Motor neuron (in vitro differentiated cells): ENCODE results near the gene ECI1. TPM values are rescaled to one million over a fixed set of nuclear protein-coding genes. Genes with fewer than 3 reads are reported as not detected.
A peak's percentile ranks its signal among the peaks of the same experiment; 100 is the strongest.

ENCODE experiments used
- ATAC-seq, 8 experiments: fragments of 200-7000 bp; cut with Tn5 transposase; replicated peaks in 6 of 8; 2 replicates each; pipeline ENCODE4 v1.8.0; 2021; ENCODE audit warnings: mild to moderate bottlenecking in 8 of 8, moderate library complexity in 8 of 8
- H3K27ac ChIP-seq, 2 donors: fragments of 250-450 bp; sonication (Bioruptor Pico); 2 replicates each; pipeline ENCODE4 v1.9.0; 2021; ENCODE audit warnings: antibody characterized with exemption in 2 of 2, mild to moderate bottlenecking in 2 of 2, moderate library complexity in 1 of 2
- H3K4me1 ChIP-seq, 2 donors: fragments of 250-450 bp; sonication (Bioruptor Pico); replicated peaks in 1 of 2; 2 replicates each; pipeline ENCODE4 v1.6.1; 2021; ENCODE audit warnings: antibody characterized with exemption in 2 of 2, mild to moderate bottlenecking in 2 of 2, moderate library complexity in 1 of 2
- H3K4me3 ChIP-seq, 5 donors: fragments of 250-450 bp; sonication (Bioruptor Pico); 2 replicates each; pipeline ENCODE4 v1.9.0; 2021; ENCODE audit warnings: antibody characterized with exemption in 5 of 5, mild to moderate bottlenecking in 5 of 5, moderate library complexity in 4 of 5
- WGBS, 10 experiments: fragments of 450-650 bp; shearing (Covaris generic); methylation state at CpG; one replicate each; pipeline ENCODE4 v1.0.0; 2022; 5-methylcytosine and 5-hydroxymethylcytosine counted together
- in situ Hi-C, 9 experiments: fragments of 400-800 bp; cut with MboI; loops; one replicate each; pipeline ENCODE4 v1.15.0; 2021; ENCODE audit warnings: low sequenced_read_pairs in 9 of 9, low pct_unique_long_range_greater_than_20kb in 2 of 9; ENCODE audit not compliant: unreplicated experiment in 9 of 9
- total RNA-seq, 8 experiments: library from RNA; unstranded; fragments of 300-600 nt; gene quantifications; 2 replicates each; pipeline versions ENCODE4 v1.2.3 to v1.2.4, GENCODE V29; 2022

Gene ECI1
- total RNA-seq, 8 experiments from 2014 or later = 26.6 to 56.4 (median 32.6) TPM

DNA sequence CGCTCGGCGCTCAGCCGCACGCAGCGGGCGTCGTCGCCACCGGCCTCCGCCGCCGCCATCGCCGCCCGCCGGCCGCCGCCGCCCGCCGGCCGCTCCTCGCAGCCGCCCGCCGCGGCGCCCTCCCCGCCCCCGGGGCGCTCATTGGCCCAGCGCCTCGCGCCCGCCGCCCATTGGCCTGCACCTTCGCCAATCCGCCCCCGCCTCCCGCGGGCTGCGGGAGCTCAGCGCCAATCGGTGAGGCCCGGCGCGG lies 36.7 kb downstream of the ECI1 start, which contains the start of gene PGP:
PGP (minus strand) TSS at position 122 of the 250 bp plus-strand sequence; CDS start at position 59, 63 bp downstream.
- no CpG with 5 or more reads among the region's 48 CpGs for WGBS, 10 experiments
- Histone ChIP-seq H3K4me3 (peak within 1 kb of the TSS; percentile 52 to 82 (median 54)), H3K4me1 (peaks cover 14 to 17% of the 10 kb centered on the region in 2 donors), H3K27ac (peak within 1 kb of the TSS; percentile 85 to 91)
- in situ Hi-C loops = no loop called here
- peak in 3 of 8 experiments; percentile 80 to 83 (median 81) for ATAC-seq

DNA sequence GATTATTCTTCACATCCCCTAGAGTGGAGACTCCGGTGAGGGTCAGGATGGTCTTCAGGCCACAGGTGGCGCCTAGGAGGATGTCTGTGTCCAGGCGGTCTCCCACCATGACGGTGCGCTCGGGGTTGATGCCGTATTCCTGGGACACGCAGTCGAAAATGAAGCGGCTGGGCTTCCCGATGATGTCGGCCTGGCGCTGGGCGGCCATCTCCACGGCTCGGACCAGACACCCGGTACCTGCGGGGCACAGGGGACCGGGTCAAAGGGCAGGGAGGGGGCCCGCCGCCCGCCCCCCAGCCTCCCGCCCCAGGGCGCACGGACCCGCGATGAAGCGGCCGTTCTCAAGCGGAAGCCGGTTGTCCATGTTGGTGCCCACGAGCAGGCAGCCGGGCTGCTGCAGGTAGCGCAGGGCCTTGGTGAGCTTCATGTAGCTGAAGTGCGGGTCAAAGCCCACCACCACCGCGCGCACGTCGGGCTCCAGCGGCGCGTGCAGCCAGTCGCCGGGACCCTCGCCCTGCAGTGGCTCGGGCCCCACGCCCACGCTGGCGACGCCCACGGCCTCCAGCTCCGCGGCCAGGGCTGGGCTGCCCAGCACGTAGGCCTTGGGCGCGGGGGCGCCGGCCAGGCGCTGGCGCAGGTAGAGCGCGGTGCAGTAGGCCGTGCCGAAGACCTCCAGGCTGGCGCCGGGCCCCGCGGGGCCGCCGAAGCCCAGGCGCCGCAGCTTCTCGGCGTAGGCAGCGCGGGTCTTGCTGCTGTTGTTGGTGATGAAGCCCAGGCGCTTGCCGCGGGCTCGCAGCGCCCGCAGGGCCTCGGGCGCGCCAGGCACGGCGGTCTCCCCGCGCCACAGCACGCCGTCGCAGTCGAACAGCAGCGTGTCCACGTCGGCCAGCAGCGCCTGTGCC lies 37.3 kb downstream of the ECI1 start:
- Histone ChIP-seq H3K27ac (peak overlapping the region; percentile 58 to 70), H3K4me3 (peak overlapping the region; percentile 49 to 82 (median 54)), H3K4me1 (peaks cover 14 to 17% of the 10 kb centered on the region in 2 donors)
- 0 to 8% (median 3%) methylated on average over 3 to 33 of the region's 98 CpGs; no CpG with 5 or more reads in 5 of the 10 experiments for WGBS, 10 experiments
- ATAC-seq = peak in 3 of 8 experiments; percentile 0 to 1 (median 1)
- in situ Hi-C loops = no loop called here

DNA sequence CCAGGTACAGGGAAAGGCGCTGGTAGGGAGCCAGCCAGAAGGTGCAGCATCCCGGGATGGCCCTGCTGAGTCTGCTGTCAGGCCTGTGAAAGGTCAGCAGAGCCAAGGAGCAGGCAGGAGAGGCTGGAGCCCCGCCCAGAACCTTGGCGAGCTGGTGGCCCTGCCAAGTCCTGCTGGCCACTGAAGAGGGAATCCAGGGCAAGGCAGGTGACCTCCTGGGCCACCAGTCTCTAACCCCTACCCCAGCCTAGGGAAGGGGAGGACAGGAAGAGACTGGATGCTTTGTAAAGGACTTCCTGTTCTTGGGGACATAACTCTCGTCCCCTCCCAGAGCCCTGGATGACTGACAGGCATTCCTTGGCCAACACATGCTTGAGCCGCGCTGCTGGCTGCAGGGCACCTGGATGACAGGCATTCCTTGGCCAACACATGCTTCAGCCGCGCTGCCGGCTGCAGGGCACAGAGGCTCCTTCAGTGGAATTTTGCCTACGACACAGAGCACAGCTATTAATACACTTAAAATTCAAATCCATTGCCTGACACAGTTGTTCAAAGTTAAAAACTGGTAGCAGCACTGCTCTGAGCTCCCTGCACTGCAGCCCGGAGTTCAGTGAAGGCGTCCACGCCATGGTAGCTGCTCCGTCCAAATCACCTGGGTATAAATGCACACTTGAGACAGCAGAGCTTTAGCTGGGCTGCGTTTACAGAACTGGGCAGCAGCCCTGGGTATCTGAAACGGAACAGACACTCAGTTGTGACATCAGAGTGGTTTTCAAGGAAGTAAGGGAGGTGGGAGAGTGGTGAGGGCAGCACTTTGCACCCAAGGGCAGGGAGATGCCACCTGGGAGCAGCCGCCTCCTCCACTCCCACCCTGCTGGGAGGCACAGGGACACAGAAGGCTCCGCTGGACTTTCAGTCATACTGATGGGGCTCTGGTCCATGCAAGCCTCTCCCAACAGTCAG lies 38.7 kb downstream of the ECI1 start:
- no peak overlapping the region for H3K27ac ChIP-seq
- H3K4me3 ChIP-seq = peak overlapping the region; percentile 49 to 82 (median 54)
- no peak for ATAC-seq
- WGBS, 10 experiments = 10 to 100% (median 75%) methylated on average over 1 to 7 of the region's 19 CpGs; no CpG with 5 or more reads in 1 of the 10 experiments
- peaks cover 14 to 17% of the 10 kb centered on the region in 2 donors for H3K4me1 ChIP-seq
- in situ Hi-C loops = no loop called here

DNA sequence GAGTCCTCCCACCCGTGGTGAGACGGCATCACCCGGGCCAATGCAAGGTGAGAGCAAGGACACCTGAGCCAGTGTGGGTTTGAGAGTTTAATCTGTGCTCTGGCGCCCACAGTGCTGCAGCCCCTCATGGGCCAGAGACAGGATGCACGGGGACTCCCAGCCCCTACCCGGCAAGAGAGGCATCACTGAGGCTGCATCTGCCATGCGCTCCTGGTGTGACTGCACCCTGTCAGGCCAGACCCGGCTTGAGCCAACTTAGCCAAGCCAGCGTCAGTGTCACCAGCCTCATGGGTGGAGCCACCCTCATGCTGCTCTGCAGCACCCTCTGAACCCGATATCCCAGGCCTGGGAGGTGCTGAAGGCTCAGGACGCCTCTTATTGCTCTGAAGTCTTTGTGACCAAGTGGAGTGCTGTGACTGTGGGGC lies 39.5 kb downstream of the ECI1 start:
- no peak overlapping the region for H3K4me3 ChIP-seq
- in situ Hi-C loops = no loop called here
- WGBS, 10 experiments = 40 to 100% (median 80%) methylated on average over 1 to 4 of the region's 11 CpGs; no CpG with 5 or more reads in 4 of the 10 experiments
- no peak for ATAC-seq
- peaks cover 14 to 17% of the 10 kb centered on the region in 2 donors for H3K4me1 ChIP-seq
- H3K27ac ChIP-seq = no peak overlapping the region

DNA sequence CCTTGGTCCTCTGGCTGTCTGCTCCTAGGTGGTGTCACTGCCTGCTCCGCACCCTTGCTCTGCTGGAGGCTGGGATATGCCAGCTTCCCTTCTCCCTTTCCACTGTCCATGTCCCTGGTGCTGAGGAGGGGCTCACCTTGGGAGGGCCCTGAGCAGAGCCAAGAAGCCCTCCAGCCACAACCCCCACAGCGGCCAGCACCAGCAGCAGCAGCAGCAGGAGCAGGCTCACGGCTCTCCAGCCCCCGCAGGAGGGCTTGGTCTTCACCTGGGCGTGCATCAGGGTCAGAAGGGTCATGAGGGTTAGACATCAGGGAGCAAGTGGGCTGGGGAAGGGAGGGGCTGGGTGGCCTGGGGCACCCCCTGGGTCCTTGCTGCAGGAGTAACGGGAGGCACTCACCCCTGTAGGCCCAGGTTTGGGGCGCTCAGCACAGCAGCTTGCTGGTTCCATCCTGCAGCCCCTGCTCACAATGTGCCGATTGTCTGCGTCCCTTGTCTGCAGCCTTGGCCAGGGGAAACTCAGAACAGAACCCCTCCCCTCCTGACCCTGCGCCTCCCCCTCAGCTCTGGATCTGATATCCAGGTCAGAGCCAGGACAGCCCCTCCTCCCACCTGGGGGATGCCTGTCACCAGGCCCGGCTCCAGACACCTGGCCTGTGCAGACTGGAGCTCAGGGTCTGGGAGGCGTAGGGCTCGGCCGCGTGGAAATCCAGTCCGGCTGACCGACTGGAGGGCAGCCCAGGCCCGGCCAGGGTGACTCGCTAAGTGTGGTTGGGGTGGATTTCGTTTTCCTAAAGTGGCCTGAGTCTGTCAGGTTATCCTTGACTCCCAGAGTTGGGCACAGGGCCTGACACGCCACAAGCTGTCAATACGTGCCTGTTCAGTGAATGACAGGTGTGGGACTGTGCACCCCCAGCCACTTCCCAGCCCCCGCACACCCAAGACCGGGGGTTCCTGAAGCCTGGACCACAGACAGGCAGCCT lies 40.7 kb downstream of the ECI1 start, which contains the start of gene BRICD5:
BRICD5 (minus strand) TSS at position 478 of the 980 bp plus-strand sequence; CDS start at position 448, 30 bp downstream.
- Histone ChIP-seq H3K4me1 (peaks cover 20 to 21% of the 10 kb centered on the region in 2 donors), H3K4me3 (no peak within 1 kb of the TSS), H3K27ac (no peak within 1 kb of the TSS)
- 60 to 69% methylated on average over 2 to 6 of the region's 24 CpGs; no CpG with 5 or more reads in 8 of the 10 experiments for WGBS, 10 experiments
- in situ Hi-C loops = no loop called here
- ATAC-seq = no peak

DNA sequence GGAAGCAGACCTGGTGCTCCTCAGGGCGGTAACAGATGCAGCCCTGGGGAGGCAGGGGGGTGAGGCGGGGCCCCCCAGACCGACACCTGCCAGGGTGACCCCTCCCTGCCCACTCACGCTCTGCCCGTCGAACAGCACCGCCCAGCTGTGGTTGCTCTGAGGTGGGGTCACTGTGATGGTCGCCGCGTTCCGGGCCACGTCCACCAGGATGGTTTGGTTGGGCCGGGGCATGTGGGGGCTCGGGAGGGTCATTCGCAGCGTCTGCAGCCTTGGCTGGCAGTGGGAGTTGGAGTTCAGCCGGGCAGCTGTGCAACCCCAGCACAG lies 41.4 kb downstream of the ECI1 start:
- no peak for ATAC-seq
- in situ Hi-C loops = no loop called here
- H3K4me1 ChIP-seq = peaks cover 19 to 21% of the 10 kb centered on the region in 2 donors
- WGBS, 10 experiments = 95% methylated on average over 4 of the region's 17 CpGs; no CpG with 5 or more reads in 9 of the 10 experiments
- H3K27ac ChIP-seq = no peak overlapping the region
- no peak overlapping the region for H3K4me3 ChIP-seq

DNA sequence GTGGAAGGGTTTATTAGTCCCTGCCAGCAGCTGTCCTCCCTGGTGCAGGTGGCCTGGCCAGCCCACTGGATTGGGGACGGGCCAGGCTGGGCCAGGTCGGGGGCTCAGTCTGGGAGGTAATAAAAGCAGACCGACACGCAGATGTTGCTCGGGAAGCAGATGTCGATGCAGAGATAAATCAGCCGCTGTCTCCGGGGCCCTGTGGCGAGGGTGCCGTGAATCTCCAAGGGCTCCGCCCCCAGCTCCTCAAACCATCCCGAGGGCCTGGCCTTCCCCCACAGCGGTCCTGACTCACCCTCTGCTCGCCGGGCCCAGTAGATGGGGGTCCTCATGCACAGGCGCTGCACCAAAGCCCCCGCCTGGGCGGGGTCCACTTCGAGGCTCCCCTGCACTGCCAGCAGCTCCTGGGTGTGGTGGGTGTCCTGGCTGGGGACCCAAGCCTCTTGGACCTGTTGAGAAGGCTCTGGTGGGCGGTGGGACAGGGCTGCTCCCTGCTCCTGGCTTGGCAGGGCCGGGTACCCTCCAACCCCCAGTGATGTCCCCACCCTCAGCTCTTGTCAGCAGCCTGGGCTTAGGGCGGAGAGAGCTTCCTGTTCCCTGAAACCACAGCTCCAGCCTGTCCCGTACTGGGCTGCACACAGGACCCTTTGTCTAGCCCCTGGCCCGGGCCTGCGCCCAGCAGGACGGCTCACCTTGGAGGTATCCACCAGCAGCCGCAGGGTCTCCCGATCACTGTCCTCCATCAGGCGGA lies 42.0 kb downstream of the ECI1 start:
- Histone ChIP-seq H3K4me1 (peaks cover 22 to 23% of the 10 kb centered on the region in 2 donors), H3K4me3 (no peak overlapping the region), H3K27ac (no peak overlapping the region)
- 40 to 81% (median 77%) methylated on average over 1 to 5 of the region's 29 CpGs; no CpG with 5 or more reads in 4 of the 10 experiments for WGBS, 10 experiments
- in situ Hi-C loops = no loop called here
- peak in 2 of 8 experiments; percentile 8 to 12 for ATAC-seq

DNA sequence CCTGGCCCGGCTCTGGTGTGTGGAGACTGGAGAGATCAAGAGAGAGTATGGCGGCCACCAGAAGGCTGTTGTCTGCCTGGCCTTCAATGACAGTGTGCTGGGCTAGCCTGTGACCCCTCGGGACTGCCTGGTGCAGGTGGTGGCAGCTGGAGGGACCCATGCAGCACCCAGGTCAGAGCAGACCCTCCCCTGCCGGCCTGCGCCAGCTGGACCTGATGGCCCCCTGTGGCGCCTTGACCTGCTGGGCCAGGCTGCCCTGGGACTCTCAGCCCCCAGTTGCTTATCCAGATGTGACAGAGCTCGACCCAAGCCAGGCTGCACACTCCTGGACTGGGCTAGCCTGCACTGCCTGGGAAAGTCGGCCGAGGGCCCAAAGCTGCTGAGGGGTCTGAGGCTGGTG lies 42.6 kb downstream of the ECI1 start:
- no peak overlapping the region for H3K27ac ChIP-seq
- WGBS, 10 experiments = 100% methylated on average over 1 of the region's 9 CpGs; no CpG with 5 or more reads in 9 of the 10 experiments
- in situ Hi-C loops = no loop called here
- no peak overlapping the region for H3K4me3 ChIP-seq
- no peak for ATAC-seq
- H3K4me1 ChIP-seq = peaks cover 22% of the 10 kb centered on the region in 2 donors

DNA sequence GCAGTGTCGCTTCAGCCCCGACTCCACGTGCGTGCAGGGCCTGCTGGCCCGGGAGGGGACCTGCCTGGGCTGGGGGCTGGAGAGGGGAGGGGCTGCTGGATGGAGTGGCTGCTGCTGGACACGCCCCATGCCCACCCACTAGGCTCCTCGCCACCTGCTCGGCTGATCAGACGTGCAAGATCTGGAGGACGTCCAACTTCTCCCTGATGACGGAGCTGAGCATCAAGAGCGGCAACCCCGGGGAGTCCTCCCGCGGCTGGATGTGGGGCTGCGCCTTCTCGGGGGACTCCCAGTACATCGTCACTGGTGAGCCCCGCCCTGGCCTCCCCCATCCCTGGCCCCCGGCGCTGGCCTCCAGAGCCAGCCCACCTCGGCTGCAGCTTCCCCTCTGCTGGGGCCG lies 43.1 kb downstream of the ECI1 start:
- Histone ChIP-seq H3K4me3 (no peak overlapping the region), H3K27ac (no peak overlapping the region), H3K4me1 (peaks cover 17 to 18% of the 10 kb centered on the region in 2 donors)
- no peak for ATAC-seq
- in situ Hi-C loops = no loop called here
- no CpG with 5 or more reads among the region's 23 CpGs for WGBS, 10 experiments

DNA sequence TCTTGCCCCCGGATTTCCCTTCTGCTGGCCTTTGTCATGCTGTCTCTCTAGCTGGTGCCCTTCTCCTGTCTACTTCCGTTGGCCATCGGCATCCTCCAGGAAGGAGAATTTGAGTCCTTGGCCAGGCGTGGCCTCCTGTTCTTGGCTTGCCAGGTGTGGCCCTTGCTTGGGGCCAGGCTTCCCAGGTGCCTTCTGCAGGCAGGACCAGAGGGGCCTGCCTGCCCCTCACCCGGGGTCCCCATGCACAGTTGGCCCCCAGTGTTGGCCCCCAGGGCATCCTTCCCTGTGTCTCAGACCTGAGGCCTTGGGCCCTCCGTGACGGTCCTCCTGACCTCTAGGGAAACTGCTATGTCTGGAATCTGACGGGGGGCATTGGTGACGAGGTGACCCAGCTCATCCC lies 43.5 kb downstream of the ECI1 start:
- in situ Hi-C loops = no loop called here
- WGBS, 10 experiments = 80 to 100% (median 96%) methylated on average over 1 to 4 of the region's 9 CpGs; no CpG with 5 or more reads in 3 of the 10 experiments
- no peak for ATAC-seq
- Histone ChIP-seq H3K4me1 (peaks cover 13 to 14% of the 10 kb centered on the region in 2 donors), H3K27ac (no peak overlapping the region), H3K4me3 (no peak overlapping the region)

DNA sequence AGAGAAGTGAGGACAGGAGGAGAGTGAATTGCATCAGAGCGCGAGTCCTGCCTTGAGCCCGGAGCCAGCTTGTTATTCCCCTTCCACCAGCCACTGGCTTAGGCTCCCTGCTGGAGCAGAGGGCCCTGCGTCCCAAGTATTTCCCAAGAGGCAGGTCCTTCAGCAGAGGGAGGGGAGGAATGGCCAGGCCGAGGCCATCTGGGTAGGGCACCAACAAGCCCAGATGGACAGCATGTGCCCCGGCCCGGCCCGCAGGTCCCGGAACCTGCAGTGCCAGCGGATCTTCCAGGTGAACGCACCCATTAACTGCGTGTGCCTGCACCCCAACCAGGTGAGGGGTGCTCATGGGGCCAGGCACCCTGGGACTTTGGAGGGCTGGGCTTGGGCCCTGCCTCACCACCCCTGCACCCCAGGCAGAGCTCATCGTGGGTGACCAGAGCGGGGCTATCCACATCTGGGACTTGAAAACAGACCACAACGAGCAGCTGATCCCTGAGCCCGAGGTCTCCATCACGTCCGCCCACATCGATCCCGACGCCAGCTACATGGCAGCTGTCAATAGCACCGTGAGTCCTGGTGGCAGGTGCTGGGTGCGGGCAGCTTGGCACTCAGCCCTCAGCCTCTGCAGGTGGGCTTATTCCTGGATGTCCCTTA lies 44.5 kb downstream of the ECI1 start:
- Histone ChIP-seq H3K4me1 (peaks cover 9% of the 10 kb centered on the region in 2 donors), H3K27ac (no peak overlapping the region), H3K4me3 (peak overlapping the region in 2 of 5 donors; percentile 75 to 97)
- WGBS, 10 experiments = 0 to 100% (median 92%) methylated on average over 1 to 5 of the region's 23 CpGs; no CpG with 5 or more reads in 7 of the 10 experiments
- in situ Hi-C loops = no loop called here
- no peak for ATAC-seq
